Dermis blood vessel endothelial cell (primary cell): Measurements from ENCODE around the gene CEMIP. TPM values are rescaled to one million over a fixed set of nuclear protein-coding genes. Genes with fewer than 3 reads are reported as not detected.

Experiments
- DNase-seq: peaks from one replicate; pipeline ENCODE4 v3.0.0; 2010
- total RNA-seq: library from RNA; depleted of rRNA; stranded (reverse); fragments of >200 nt; gene quantifications from 2 replicates; pipeline ENCODE4 v1.2.3, GENCODE V29; 2014

The CEMIP gene
- total RNA-seq, 1 donor from 2014 or later: 0.85 TPM

- no peak for DNase-seq
These were observed 46.3 kb downstream of the CEMIP start for GRCh38 chr15:80825361-80826030.

- DNase-seq: no peak
These were observed 49.6 kb downstream of the CEMIP start for GRCh38 chr15:80828796-80829195.

- DNase-seq: no peak
These were observed 51.5 kb downstream of the CEMIP start for GRCh38 chr15:80830677-80831076.

GRCh38 chr15:80831192-80831591, 52.0 kb downstream of the CEMIP start:
- DNase-seq: no peak

- DNase-seq: no peak
These were observed 52.5 kb downstream of the CEMIP start for GRCh38 chr15:80831606-80832224.

GRCh38 chr15:80832686-80833085, 53.5 kb downstream of the CEMIP start:
- no peak for DNase-seq

GRCh38 chr15:80834402-80834801, 55.2 kb downstream of the CEMIP start:
- DNase-seq: no peak

- DNase-seq: no peak
These were observed 55.7 kb downstream of the CEMIP start for GRCh38 chr15:80834906-80835305.

GRCh38 chr15:80835336-80835735, 56.2 kb downstream of the CEMIP start:
- DNase-seq: no peak

- DNase-seq: no peak
These were observed 57.1 kb downstream of the CEMIP start for GRCh38 chr15:80836223-80836622.

GRCh38 chr15:80837006-80837405, 57.8 kb downstream of the CEMIP start:
- DNase-seq: no peak

- DNase-seq: no peak
These were observed 58.8 kb downstream of the CEMIP start for GRCh38 chr15:80838012-80838411.

- no peak for DNase-seq
These were observed 59.5 kb downstream of the CEMIP start for GRCh38 chr15:80838666-80839065.

- DNase-seq: no peak
These were observed 60.6 kb downstream of the CEMIP start for GRCh38 chr15:80839764-80840130.

GRCh38 chr15:80840182-80841130, 61.3 kb downstream of the CEMIP start:
- no peak for DNase-seq

- no peak for DNase-seq
These were observed 62.4 kb downstream of the CEMIP start for GRCh38 chr15:80841541-80841940.

GRCh38 chr15:80844011-80844732, 65.0 kb downstream of the CEMIP start:
- no peak for DNase-seq

- DNase-seq: no peak
These were observed 67.1 kb downstream of the CEMIP start for GRCh38 chr15:80846031-80846815.

- DNase-seq: no peak
These were observed 70.1 kb downstream of the CEMIP start for GRCh38 chr15:80849308-80849707.

- no peak for DNase-seq
These were observed 71.8 kb downstream of the CEMIP start for GRCh38 chr15:80850941-80851451.

- no peak for DNase-seq
These were observed 73.5 kb downstream of the CEMIP start for GRCh38 chr15:80852676-80853075.

- no peak for DNase-seq
These were observed 74.9 kb downstream of the CEMIP start for GRCh38 chr15:80854104-80854503.
